Endothelial cell of umbilical vein (primary cell): Measurements from ENCODE around the gene TCEA2. TPM values are rescaled to one million over a fixed set of nuclear protein-coding genes. Genes with fewer than 3 reads are reported as not detected.

Experiments
- BruUV-seq: library from RNA; stranded (reverse); fragments of 400-500 nt; replicated peaks from 2 replicates; lab custom pipeline; 2021; lab: Mats Ljungman, UMichigan
- CTCF ChIA-PET: fragments of 300-600, 350-600 bp; sonication (Branson Sonifier 250); formaldehyde crosslinking; loops from one replicate; lab custom pipeline; 2021; ENCODE audit warnings: antibody characterized with exemption, inconsistent platforms; lab: Charles Lee
- POLR2A ChIA-PET: fragments of 300-600, 350-600 bp; sonication (Branson Sonifier 250); formaldehyde crosslinking; loops from one replicate; lab custom pipeline; 2021; ENCODE audit warnings: antibody characterized with exemption, inconsistent platforms; lab: Charles Lee
- DNase-seq: peaks from one replicate; pipeline ENCODE4 v3.0.0-alpha.2; 2011; ENCODE audit warnings: low read depth, low spot score
- FAIRE-seq: peaks from 2 replicates; lab custom pipeline; 2011; peaks lifted over from hg19 to GRCh38; lab: Jason Lieb, UNC
- H2AFZ ChIP-seq: 2 replicates; pipeline ENCODE4 v1.6.0; 2012; ENCODE audit warnings: low read depth, low read length, control low read depth, inconsistent platforms
- H3K27ac ChIP-seq: 2 replicates; pipeline ENCODE4 v1.5.1; 2011; ENCODE audit warnings: low read depth, mild to moderate bottlenecking, control low read depth, low read length, moderate library complexity; ENCODE audit not compliant: insufficient read depth
- H3K27me3 ChIP-seq, 2 experiments: 2 replicates each; pipeline versions ENCODE4 v1.6.0 to v1.6.1; 2011; ENCODE audit warnings: low read length in 2 of 2, mixed read lengths in 1 of 2; ENCODE audit not compliant: control insufficient read depth in 2 of 2, insufficient read depth in 2 of 2
- H3K36me3 ChIP-seq, 2 experiments: 2 replicates in 1 of 2; 3 replicates in 1 of 2; pipeline ENCODE4 v1.5.1; 2011; ENCODE audit warnings: low read length in 2 of 2, mild to moderate bottlenecking in 1 of 2, moderate library complexity in 1 of 2; ENCODE audit not compliant: control insufficient read depth in 2 of 2, insufficient read depth in 2 of 2; ENCODE audit errors: extremely low read depth in 1 of 2
- H3K4me1 ChIP-seq: 3 replicates; pipeline ENCODE4 v1.5.1; 2011; ENCODE audit warnings: mild to moderate bottlenecking, low read length; ENCODE audit not compliant: control insufficient read depth, insufficient read depth; ENCODE audit errors: extremely low read depth
- H3K4me2 ChIP-seq: 2 replicates; pipeline ENCODE4 v1.6.1; 2011; ENCODE audit warnings: low read length, control low read depth, mixed read lengths; ENCODE audit not compliant: insufficient read depth
- H3K4me3 ChIP-seq, 3 experiments: fragments of 200-600 bp in 1 of 3; sonication (generic), shearing (Covaris generic) in 1 of 3; replicated peaks in 1 of 3; 2 replicates each; pipeline ENCODE4 v1.5.1; 2011 to 2016; ENCODE audit warnings: control low read depth in 3 of 3, low read length in 3 of 3, mild to moderate bottlenecking in 2 of 3, inconsistent platforms in 1 of 3, low read depth in 1 of 3, moderate library complexity in 1 of 3; ENCODE audit not compliant: insufficient read depth in 1 of 3
- H3K79me2 ChIP-seq: 2 replicates; pipeline ENCODE4 v1.6.0; 2012; ENCODE audit warnings: low read length, inconsistent platforms; ENCODE audit not compliant: control insufficient read depth, insufficient read depth
- H3K9ac ChIP-seq: replicated peaks from 2 replicates; pipeline ENCODE3; 2011; ENCODE audit warnings: low read length, control low read depth; ENCODE audit not compliant: insufficient read depth; ENCODE audit errors: extremely low read depth
- H3K9me1 ChIP-seq: replicated peaks from 3 replicates; pipeline ENCODE4 v1.6.0; 2011; ENCODE audit warnings: mild to moderate bottlenecking, low read length; ENCODE audit not compliant: control insufficient read depth, insufficient read depth; ENCODE audit errors: extremely low read depth
- H3K9me3 ChIP-seq: replicated peaks from 2 replicates; pipeline ENCODE4 v1.5.1; 2012; ENCODE audit warnings: low read length, inconsistent platforms; ENCODE audit not compliant: control insufficient read depth, insufficient read depth
- H4K20me1 ChIP-seq: replicated peaks from 2 replicates; pipeline ENCODE3; 2011; ENCODE audit warnings: mild to moderate bottlenecking, low read length; ENCODE audit not compliant: control insufficient read depth, insufficient read depth; ENCODE audit errors: extremely low read depth
- EZH2 ChIP-seq: IDR thresholded peaks from 2 replicates; pipeline ENCODE4 v1.6.1; 2012; ENCODE audit warnings: borderline replicate concordance, low read depth, mild to moderate bottlenecking, moderate library complexity, low read length, inconsistent platforms; ENCODE audit not compliant: severe bottlenecking
- FOS ChIP-seq: IDR thresholded peaks from 2 replicates; pipeline ENCODE4 v1.6.1; 2011; ENCODE audit warnings: mild to moderate bottlenecking, low read length, moderate library complexity, borderline replicate concordance; ENCODE audit not compliant: insufficient read depth
- GATA2 ChIP-seq: IDR thresholded peaks from 2 replicates; pipeline ENCODE4 v1.7.0; 2011; ENCODE audit warnings: low read depth, mild to moderate bottlenecking, moderate library complexity, mixed read lengths, low read length; ENCODE audit not compliant: insufficient read length, insufficient read depth
- JUN ChIP-seq: IDR thresholded peaks from 2 replicates; pipeline ENCODE4 v1.6.1; 2011; ENCODE audit warnings: borderline replicate concordance, low read depth; ENCODE audit not compliant: insufficient read length, insufficient read depth
- MAX ChIP-seq: IDR thresholded peaks from 2 replicates; pipeline ENCODE4 v1.6.1; 2011; ENCODE audit not compliant: insufficient read depth, insufficient read length
- MYC ChIP-seq: IDR thresholded peaks from one replicate; pipeline ENCODE4 v1.6.1; 2011; ENCODE audit warnings: mild to moderate bottlenecking, low read depth, low read length
- POLR2A ChIP-seq: IDR thresholded peaks from 2 replicates; pipeline ENCODE4 v1.6.1; 2012; ENCODE audit warnings: low read depth, mild to moderate bottlenecking, control low read depth, low read length
- POLR2AphosphoS5 ChIP-seq: IDR thresholded peaks from 2 replicates; pipeline ENCODE4 v1.6.1; 2012; ENCODE audit warnings: low read depth, mild to moderate bottlenecking, control low read depth, low read length, moderate library complexity; ENCODE audit not compliant: insufficient read depth
- dilution Hi-C: fragments of 300-500 bp; cut with MboI; formaldehyde crosslinking; loops from one replicate; pipeline ENCODE4 v1.15.0; 2019; ENCODE audit warnings: low sequenced_read_pairs; ENCODE audit not compliant: extremely low pct_ligation_motif_present
- intact Hi-C: fragments of 100-400 bp; cut with micrococcal nuclease; formaldehyde crosslinking; loops from one replicate; pipeline ENCODE4 v1.10.0; 2022
- polyA plus RNA-seq, 4 experiments: library from polyadenylated mRNA; depleted of rRNA in 3 of 4; stranded (reverse) in 3 of 4; unstranded in 1 of 4; fragments of >200 nt; gene quantifications; 2 replicates each; pipeline versions ENCODE4 v1.2.1 to v1.2.3, GENCODE V29; 2011 to 2012; ENCODE audit warnings: missing spikeins in 1 of 4
- total RNA-seq: library from RNA; stranded (reverse); gene quantifications from 2 replicates; pipeline ENCODE4 v1.2.3, GENCODE V29; 2021
- TF ChIP-seq, protein P1 (sequence below), 2 donors: IDR thresholded peaks; 1 replicate in 1 of 2; 2 replicates in 1 of 2; pipeline ENCODE4 v1.5.1; 2011; ENCODE audit warnings: low read length in 2 of 2, mild to moderate bottlenecking in 2 of 2, moderate library complexity in 2 of 2, control low read depth in 1 of 2, inconsistent platforms in 1 of 2, low read depth in 1 of 2; ENCODE audit not compliant: insufficient read depth in 1 of 2; ENCODE audit errors: extremely low read depth in 1 of 2

Gene TCEA2
- total and polyA plus RNA-seq, 2 donors (not counting 3 experiments of a cell fraction or from before 2014, with no cell fraction given) = 53.1 to 65.5 TPM

GRCh38 chr20:64049878-64050260 is 13.1 kb upstream of the TCEA2 start:
- CTCF ChIA-PET = interaction anchor here (0.7 to 15.2 kb wide), 2 partner anchors 11 to 30 kb away, joined by 3 to 412 read pairs; partner anchors contain the start of gene C20orf204
- DNase-seq (peak; percentile 49), FAIRE-seq (no peak)
- peaks cover 3% of the 10 kb centered on the region for H4K20me1 ChIP-seq
- peaks cover 9 to 13% of the 10 kb centered on the region in 2 experiments for H3K36me3 ChIP-seq
- no peak for TF ChIP-seq POLR2AphosphoS5
- no peak for TF ChIP-seq POLR2A
- no peak for TF ChIP-seq GATA2
- TF ChIP-seq FOS = no peak
- TF ChIP-seq JUN = no peak
- TF ChIP-seq, protein P1, sequence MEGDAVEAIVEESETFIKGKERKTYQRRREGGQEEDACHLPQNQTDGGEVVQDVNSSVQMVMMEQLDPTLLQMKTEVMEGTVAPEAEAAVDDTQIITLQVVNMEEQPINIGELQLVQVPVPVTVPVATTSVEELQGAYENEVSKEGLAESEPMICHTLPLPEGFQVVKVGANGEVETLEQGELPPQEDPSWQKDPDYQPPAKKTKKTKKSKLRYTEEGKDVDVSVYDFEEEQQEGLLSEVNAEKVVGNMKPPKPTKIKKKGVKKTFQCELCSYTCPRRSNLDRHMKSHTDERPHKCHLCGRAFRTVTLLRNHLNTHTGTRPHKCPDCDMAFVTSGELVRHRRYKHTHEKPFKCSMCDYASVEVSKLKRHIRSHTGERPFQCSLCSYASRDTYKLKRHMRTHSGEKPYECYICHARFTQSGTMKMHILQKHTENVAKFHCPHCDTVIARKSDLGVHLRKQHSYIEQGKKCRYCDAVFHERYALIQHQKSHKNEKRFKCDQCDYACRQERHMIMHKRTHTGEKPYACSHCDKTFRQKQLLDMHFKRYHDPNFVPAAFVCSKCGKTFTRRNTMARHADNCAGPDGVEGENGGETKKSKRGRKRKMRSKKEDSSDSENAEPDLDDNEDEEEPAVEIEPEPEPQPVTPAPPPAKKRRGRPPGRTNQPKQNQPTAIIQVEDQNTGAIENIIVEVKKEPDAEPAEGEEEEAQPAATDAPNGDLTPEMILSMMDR (IDR thresholded peaks at IDR 0.05; ENCODE audit: extremely low read depth in 1 of 2, insufficient read depth in 1 of 2, low read depth in 1 of 2, low read length in 2 of 2) = no peak
- no peak for TF ChIP-seq EZH2
- TF ChIP-seq MAX = no peak
- no peak for TF ChIP-seq MYC
- no peaks in the 10 kb centered on the region for H3K9me1 ChIP-seq
- POLR2A ChIA-PET = interaction anchor here (0.6 to 2.2 kb wide), 3 partner anchors 8 to 404 kb away, joined by 3 to 8 read pairs (median 4); no protein-coding TSS in a partner anchor
- H3K27me3 ChIP-seq = no peaks in the 10 kb centered on the region
- peaks cover 20% of the 10 kb centered on the region for H3K79me2 ChIP-seq
- H3K9me3 ChIP-seq = no peaks in the 10 kb centered on the region
- no TSS peak for BruUV-seq
- dilution Hi-C loops (no loop called here), intact Hi-C loops (loop anchor here (10.0 kb wide), 1 partner anchor 155 kb away; the partner anchor contains the start of gene DNAJC5)
- H3K27ac ChIP-seq = peak overlapping the region; percentile 28
- peaks cover 75% of the 10 kb centered on the region for H3K4me1 ChIP-seq
- peak overlapping the region; percentile 15 for H2AFZ ChIP-seq
- peak overlapping the region in 1 of 3 experiments; percentile 88 for H3K4me3 ChIP-seq
- peak overlapping the region; percentile 12 for H3K4me2 ChIP-seq
- H3K9ac ChIP-seq = no peak overlapping the region
